Measurements from ENCODE around the gene AMZ2.

AMZ2 gene

GRCh38 chr17:68248199-68248825 is 469 bp downstream of the AMZ2 start:
- TF ChIP-seq FOXP2 (optimal IDR thresholded peaks at IDR 0.05; ENCODE audit: borderline replicate concordance, extremely low read depth, extremely low read length, insufficient read depth) = no peak
- no peak for TF ChIP-seq TAF1 (IDR thresholded peaks at IDR 0.05; ENCODE audit: borderline replicate concordance, insufficient read depth, low read length)
- TF ChIP-seq SIN3A (IDR thresholded peaks at IDR 0.05; ENCODE audit: borderline replicate concordance, insufficient read depth, low read length) = no peak
- TF ChIP-seq, protein P1, sequence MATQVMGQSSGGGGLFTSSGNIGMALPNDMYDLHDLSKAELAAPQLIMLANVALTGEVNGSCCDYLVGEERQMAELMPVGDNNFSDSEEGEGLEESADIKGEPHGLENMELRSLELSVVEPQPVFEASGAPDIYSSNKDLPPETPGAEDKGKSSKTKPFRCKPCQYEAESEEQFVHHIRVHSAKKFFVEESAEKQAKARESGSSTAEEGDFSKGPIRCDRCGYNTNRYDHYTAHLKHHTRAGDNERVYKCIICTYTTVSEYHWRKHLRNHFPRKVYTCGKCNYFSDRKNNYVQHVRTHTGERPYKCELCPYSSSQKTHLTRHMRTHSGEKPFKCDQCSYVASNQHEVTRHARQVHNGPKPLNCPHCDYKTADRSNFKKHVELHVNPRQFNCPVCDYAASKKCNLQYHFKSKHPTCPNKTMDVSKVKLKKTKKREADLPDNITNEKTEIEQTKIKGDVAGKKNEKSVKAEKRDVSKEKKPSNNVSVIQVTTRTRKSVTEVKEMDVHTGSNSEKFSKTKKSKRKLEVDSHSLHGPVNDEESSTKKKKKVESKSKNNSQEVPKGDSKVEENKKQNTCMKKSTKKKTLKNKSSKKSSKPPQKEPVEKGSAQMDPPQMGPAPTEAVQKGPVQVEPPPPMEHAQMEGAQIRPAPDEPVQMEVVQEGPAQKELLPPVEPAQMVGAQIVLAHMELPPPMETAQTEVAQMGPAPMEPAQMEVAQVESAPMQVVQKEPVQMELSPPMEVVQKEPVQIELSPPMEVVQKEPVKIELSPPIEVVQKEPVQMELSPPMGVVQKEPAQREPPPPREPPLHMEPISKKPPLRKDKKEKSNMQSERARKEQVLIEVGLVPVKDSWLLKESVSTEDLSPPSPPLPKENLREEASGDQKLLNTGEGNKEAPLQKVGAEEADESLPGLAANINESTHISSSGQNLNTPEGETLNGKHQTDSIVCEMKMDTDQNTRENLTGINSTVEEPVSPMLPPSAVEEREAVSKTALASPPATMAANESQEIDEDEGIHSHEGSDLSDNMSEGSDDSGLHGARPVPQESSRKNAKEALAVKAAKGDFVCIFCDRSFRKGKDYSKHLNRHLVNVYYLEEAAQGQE (IDR thresholded peaks at IDR 0.05; ENCODE audit: insufficient read depth in 1 of 2, low read depth in 2 of 2, low read length in 2 of 2) = no peak
- TF ChIP-seq POLR2AphosphoS5 (IDR thresholded peaks at IDR 0.05; ENCODE audit: low read depth, low read length) = no peak

DNA sequence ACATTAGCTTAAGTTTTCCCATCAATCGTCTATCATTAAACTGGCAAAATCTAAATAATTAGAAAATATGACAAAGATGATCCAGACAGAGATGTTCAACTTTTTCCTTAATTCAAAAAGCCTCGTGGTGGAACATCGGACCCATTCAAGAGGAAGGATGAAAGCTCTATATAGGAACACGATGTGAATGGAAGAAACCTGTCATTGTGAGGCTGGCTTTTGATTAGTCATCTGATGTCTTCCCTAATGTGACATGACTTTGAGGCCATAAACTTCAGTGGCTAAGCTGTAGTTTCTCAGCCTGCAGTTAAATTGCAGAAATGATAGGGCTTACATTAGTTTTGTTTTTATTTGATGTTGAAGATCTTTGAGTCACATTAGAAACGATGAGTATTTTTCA is 1.0 kb downstream of the AMZ2 start:
- TF ChIP-seq SIN3A (IDR thresholded peaks at IDR 0.05; ENCODE audit: borderline replicate concordance, insufficient read depth, low read length) (no peak), FOXP2 (optimal IDR thresholded peaks at IDR 0.05; ENCODE audit: borderline replicate concordance, extremely low read depth, extremely low read length, insufficient read depth) (no peak), TAF1 (IDR thresholded peaks at IDR 0.05; ENCODE audit: borderline replicate concordance, insufficient read depth, low read length) (no peak), POLR2AphosphoS5 (IDR thresholded peaks at IDR 0.05; ENCODE audit: low read depth, low read length) (no peak)
- TF ChIP-seq, protein P1 (IDR thresholded peaks at IDR 0.05; ENCODE audit: insufficient read depth in 1 of 2, low read depth in 2 of 2, low read length in 2 of 2) = no peak

GRCh38 chr17:68249354-68249765 is 1.5 kb downstream of the AMZ2 start:
- no peak for TF ChIP-seq SIN3A (IDR thresholded peaks at IDR 0.05; ENCODE audit: borderline replicate concordance, insufficient read depth, low read length)
- TF ChIP-seq POLR2AphosphoS5 (IDR thresholded peaks at IDR 0.05; ENCODE audit: low read depth, low read length) = no peak
- TF ChIP-seq, protein P1 (IDR thresholded peaks at IDR 0.05; ENCODE audit: insufficient read depth in 1 of 2, low read depth in 2 of 2, low read length in 2 of 2) = no peak
- TF ChIP-seq TAF1 (IDR thresholded peaks at IDR 0.05; ENCODE audit: borderline replicate concordance, insufficient read depth, low read length) = no peak
- no peak for TF ChIP-seq FOXP2 (optimal IDR thresholded peaks at IDR 0.05; ENCODE audit: borderline replicate concordance, extremely low read depth, extremely low read length, insufficient read depth)

- TF ChIP-seq, protein P1 (IDR thresholded peaks at IDR 0.05; ENCODE audit: insufficient read depth in 1 of 2, low read depth in 2 of 2, low read length in 2 of 2) = no peak
- TF ChIP-seq FOXP2 (optimal IDR thresholded peaks at IDR 0.05; ENCODE audit: borderline replicate concordance, extremely low read depth, extremely low read length, insufficient read depth) = no peak
- TF ChIP-seq TAF1 (IDR thresholded peaks at IDR 0.05; ENCODE audit: borderline replicate concordance, insufficient read depth, low read length) = no peak
- no peak for TF ChIP-seq POLR2AphosphoS5 (IDR thresholded peaks at IDR 0.05; ENCODE audit: low read depth, low read length)
- TF ChIP-seq SIN3A (IDR thresholded peaks at IDR 0.05; ENCODE audit: borderline replicate concordance, insufficient read depth, low read length) = no peak
Measured at GRCh38 chr17:68255151-68255550, 7.3 kb downstream of the AMZ2 start.
